ENCODE data around the gene PRKAG2.

- TF ChIP-seq POLR2A (IDR thresholded peaks at IDR 0.05; ENCODE audit: low read depth, low read length) (no peak), TAF1 (IDR thresholded peaks at IDR 0.05; ENCODE audit: low read depth, low read length) (no peak)
Measured at GRCh38 chr7:151615784-151616183, 261.1 kb downstream of the PRKAG2 start.

All from GM12891 (cell line).